MM.1S (cell line): ENCODE results near the gene EIF5B.

Experiments used
- DNase-seq: peaks from one replicate; pipeline ENCODE4 v3.0.0-alpha.2; 2015
- H2AFZ ChIP-seq: fragments of 300-600 bp; sonication (generic); 2 replicates; pipeline ENCODE4 v1.6.0; 2016; ENCODE audit warnings: antibody characterized with exemption, low read length
- H3F3A ChIP-seq: fragments of 300-600 bp; sonication (generic); 2 replicates; pipeline ENCODE4 v1.6.1; 2016; ENCODE audit warnings: mild to moderate bottlenecking, antibody characterized with exemption, low read length, moderate library complexity, mixed read lengths; ENCODE audit not compliant: insufficient read depth
- H3K27ac ChIP-seq: fragments of 300-600 bp; sonication (generic); 2 replicates; pipeline ENCODE4 v1.5.1; 2016; ENCODE audit warnings: mild to moderate bottlenecking, low read length
- H3K27me3 ChIP-seq: fragments of 300-600 bp; sonication (generic); replicated peaks from 2 replicates; pipeline ENCODE4 v1.6.0; 2016; ENCODE audit warnings: low read length; ENCODE audit not compliant: insufficient read depth
- H3K36me3 ChIP-seq: fragments of 300-600 bp; sonication (generic); replicated peaks from 2 replicates; pipeline ENCODE4 v1.6.1; 2016; ENCODE audit warnings: mild to moderate bottlenecking, low read length, mixed read lengths; ENCODE audit not compliant: insufficient read depth
- H3K4me1 ChIP-seq: fragments of 300-600 bp; sonication (generic); 2 replicates; pipeline ENCODE4 v1.6.1; 2016; ENCODE audit warnings: low read length, mixed read lengths
- H3K4me2 ChIP-seq: fragments of 300-600 bp; sonication (generic); 2 replicates; pipeline ENCODE4 v1.6.0; 2016; ENCODE audit warnings: low read depth, low read length
- H3K4me3 ChIP-seq: fragments of 300-600 bp; sonication (generic); 2 replicates; pipeline ENCODE4 v1.5.1; 2016; ENCODE audit warnings: low read length, mixed read lengths
- H3K79me2 ChIP-seq: fragments of 300-600 bp; sonication (generic); 2 replicates; pipeline ENCODE4 v1.6.1; 2016; ENCODE audit warnings: mixed run types, low read length, mixed read lengths
- H3K9ac ChIP-seq: fragments of 300-600 bp; sonication (generic); 2 replicates; pipeline ENCODE4 v1.6.1; 2016; ENCODE audit warnings: low read length, mixed read lengths
- H3K9me2 ChIP-seq: fragments of 300-600 bp; sonication (generic); replicated peaks from 2 replicates; pipeline ENCODE4 v1.6.1; 2016; ENCODE audit warnings: mild to moderate bottlenecking, low read length, mixed read lengths; ENCODE audit not compliant: insufficient read depth
- H3K9me3 ChIP-seq: fragments of 300-600 bp; sonication (generic); replicated peaks from 2 replicates; pipeline ENCODE4 v1.6.1; 2016; ENCODE audit warnings: mild to moderate bottlenecking, low read length, mixed read lengths; ENCODE audit not compliant: insufficient read depth
- H4K20me1 ChIP-seq: fragments of 300-600 bp; sonication (generic); 2 replicates; pipeline ENCODE4 v1.6.1; 2016; ENCODE audit warnings: mild to moderate bottlenecking, low read length, moderate library complexity, mixed read lengths; ENCODE audit not compliant: insufficient read depth
- CTCF ChIP-seq: fragments of 300-600 bp; sonication (generic); IDR thresholded peaks from 2 replicates; pipeline ENCODE4 v1.5.1; 2016; ENCODE audit warnings: antibody characterized with exemption, low read length, mixed read lengths
- EZH2 ChIP-seq: fragments of 300-600 bp; sonication (generic); optimal IDR thresholded peaks from 2 replicates; pipeline ENCODE3; 2017; ENCODE audit warnings: low read depth, mild to moderate bottlenecking, antibody characterized with exemption, low read length, mixed read lengths
- EZH2phosphoT487 ChIP-seq: fragments of 300-600 bp; sonication (generic); IDR thresholded peaks from 2 replicates; pipeline ENCODE4 v1.6.1; 2018; ENCODE audit warnings: antibody characterized with exemption, low read length

The EIF5B gene

GRCh38 chr2:99388892-99389291, 51.7 kb downstream of the EIF5B start:
- H3K36me3 ChIP-seq: peaks cover 9% of the 10 kb centered on the region
- no peaks in the 10 kb centered on the region for H3K9me2 ChIP-seq
- TF ChIP-seq CTCF (no peak), EZH2 (no peak), EZH2phosphoT487 (no peak)

GRCh38 chr2:99389371-99389770, 52.2 kb downstream of the EIF5B start:
- H3K27ac ChIP-seq: no peak overlapping the region
- peaks cover 9% of the 10 kb centered on the region for H3K36me3 ChIP-seq
- no peaks in the 10 kb centered on the region for H3F3A ChIP-seq
- H3K9me2 ChIP-seq: no peaks in the 10 kb centered on the region
- no peak overlapping the region for H3K4me2 ChIP-seq
- H2AFZ ChIP-seq: no peak overlapping the region
- no peaks in the 10 kb centered on the region for H3K9me3 ChIP-seq
- no peaks in the 10 kb centered on the region for H3K27me3 ChIP-seq
- H3K9ac ChIP-seq: no peak overlapping the region
- no peaks in the 10 kb centered on the region; the same call in 1 of the 2 replicates for H4K20me1 ChIP-seq
- TF ChIP-seq EZH2phosphoT487: no peak
- TF ChIP-seq CTCF: no peak
- TF ChIP-seq EZH2: no peak
- H3K4me1 ChIP-seq: no peaks in the 10 kb centered on the region
- no peak for DNase-seq
- H3K79me2 ChIP-seq: no peaks in the 10 kb centered on the region
- no peak overlapping the region for H3K4me3 ChIP-seq

More at GRCh38 chr2:99388892-99389291, 51.7 kb downstream of the EIF5B start:
- Histone ChIP-seq H4K20me1 (no peaks in the 10 kb centered on the region; the same call in 1 of the 2 replicates), H3K4me3 (no peak overlapping the region), H3K4me2 (no peak overlapping the region), H3K9ac (no peak overlapping the region), H3K27me3 (no peaks in the 10 kb centered on the region), H3K27ac (no peak overlapping the region), H2AFZ (no peak overlapping the region), H3K79me2 (no peaks in the 10 kb centered on the region), H3K4me1 (no peaks in the 10 kb centered on the region), H3K9me3 (no peaks in the 10 kb centered on the region), H3F3A (no peaks in the 10 kb centered on the region)
- DNase-seq: no peak

- Histone ChIP-seq H3K9me2 (no peaks in the 10 kb centered on the region), H3K4me1 (no peaks in the 10 kb centered on the region), H3K4me2 (no peak overlapping the region), H3K79me2 (no peaks in the 10 kb centered on the region), H2AFZ (no peak overlapping the region), H3K27me3 (no peaks in the 10 kb centered on the region), H3F3A (no peaks in the 10 kb centered on the region), H3K4me3 (no peak overlapping the region), H3K9ac (no peak overlapping the region), H4K20me1 (no peaks in the 10 kb centered on the region; the same call in 1 of the 2 replicates), H3K27ac (no peak overlapping the region), H3K36me3 (peaks cover 11% of the 10 kb centered on the region), H3K9me3 (no peaks in the 10 kb centered on the region)
- TF ChIP-seq EZH2: no peak
- TF ChIP-seq CTCF: no peak
- TF ChIP-seq EZH2phosphoT487: no peak
- DNase-seq: no peak
Observed at GRCh38 chr2:99389946-99390345, 52.8 kb downstream of the EIF5B start.
